ENCODE results near the gene OR2M5.

Gene OR2M5

GRCh38 chr1:248144513-248145198 is at the start of gene OR2M5:
Gene OR2M5, plus strand, starts transcription at chr1:248145148. Its CDS starts 0 bp downstream, at chr1:248145148.
- no peak for DNase-seq

GRCh38 chr1:248098529-248098928 is 46.4 kb upstream of the OR2M5 start:
- DNase-seq: no peak

GRCh38 chr1:248102847-248103246 is 42.1 kb upstream of the OR2M5 start:
- DNase-seq: no peak

GRCh38 chr1:248111157-248111556 is 33.8 kb upstream of the OR2M5 start:
- no peak for DNase-seq

- no peak for DNase-seq
Observed at GRCh38 chr1:248114890-248115289, 30.1 kb upstream of the OR2M5 start.

- no peak for DNase-seq
Observed at GRCh38 chr1:248127653-248128052, 17.3 kb upstream of the OR2M5 start.

GRCh38 chr1:248136811-248137210 is 8.1 kb upstream of the OR2M5 start:
- no peak for DNase-seq

- DNase-seq: no peak
Observed at GRCh38 chr1:248140846-248141245, 4.1 kb upstream of the OR2M5 start.

GRCh38 chr1:248143311-248143710 is 1.6 kb upstream of the OR2M5 start:
- DNase-seq: no peak

GRCh38 chr1:248152056-248152827 is 7.3 kb downstream of the OR2M5 start:
- DNase-seq: no peak

- no peak for DNase-seq
Observed at GRCh38 chr1:248155927-248156326, 11.0 kb downstream of the OR2M5 start.

GRCh38 chr1:248158758-248159157 is 13.8 kb downstream of the OR2M5 start:
- DNase-seq: no peak

- DNase-seq: no peak
Observed at GRCh38 chr1:248164031-248164430, 19.1 kb downstream of the OR2M5 start.

- DNase-seq: no peak
Observed at GRCh38 chr1:248165186-248165585, 20.2 kb downstream of the OR2M5 start.

- no peak for DNase-seq
Observed at GRCh38 chr1:248174521-248174920, 29.6 kb downstream of the OR2M5 start, which contains the start of gene OR2M2. Gene OR2M2, plus strand, starts transcription at chr1:248174821. Its CDS starts 5,165 bp downstream, at chr1:248179986.

- no peak for DNase-seq
Observed at GRCh38 chr1:248183996-248184395, 39.0 kb downstream of the OR2M5 start.

- no peak for DNase-seq
Observed at GRCh38 chr1:248187363-248187762, 42.4 kb downstream of the OR2M5 start.

- no peak for DNase-seq
Observed at GRCh38 chr1:248189026-248189425, 44.1 kb downstream of the OR2M5 start.

- DNase-seq: no peak
Observed at GRCh38 chr1:248194117-248194516, 49.2 kb downstream of the OR2M5 start.

All from NCI-H748 treated with DMSO at 0.1 percent for 48 hours (cell line).